Activated T-cell treated with anti-CD3 and anti-CD28 coated beads, Interleukin-2, amount 50 U/mL, for 4 hours (primary cell): Measurements from ENCODE around the gene AFAP1L2. TPM values are rescaled to one million over a fixed set of nuclear protein-coding genes. Genes with fewer than 3 reads are reported as not detected.

Source experiments
- ATAC-seq, 2 donors: fragments of 200-7000 bp; cut with Tn5 transposase; one replicate each; pipeline ENCODE4 v1.10.0; 2021
- DNase-seq: peaks from one replicate; pipeline ENCODE4 v3.0.0-alpha.2; 2020
- H3K27me3 Mint-ChIP-seq: one replicate; pipeline ENCODE4 v1.8.0; 2021; ENCODE audit warnings: low read depth, mixed read lengths
- H3K36me3 Mint-ChIP-seq: one replicate; pipeline ENCODE4 v1.8.0; 2022; ENCODE audit warnings: mixed read lengths; ENCODE audit not compliant: insufficient read depth
- H3K4me1 Mint-ChIP-seq: one replicate; pipeline ENCODE4 v1.8.0; 2021; ENCODE audit warnings: low read depth, mixed read lengths
- H3K4me3 Mint-ChIP-seq: one replicate; pipeline ENCODE4 v1.8.0; 2021; ENCODE audit warnings: mild to moderate bottlenecking, moderate library complexity, mixed read lengths
- H3K9me3 Mint-ChIP-seq: one replicate; pipeline ENCODE4 v1.8.0; 2021; ENCODE audit warnings: mixed read lengths
- total RNA-seq, 3 donors: library from RNA; stranded (reverse); gene quantifications; one replicate each; pipeline ENCODE4 v1.2.1, GENCODE V29; 2021

The AFAP1L2 gene, protein sequence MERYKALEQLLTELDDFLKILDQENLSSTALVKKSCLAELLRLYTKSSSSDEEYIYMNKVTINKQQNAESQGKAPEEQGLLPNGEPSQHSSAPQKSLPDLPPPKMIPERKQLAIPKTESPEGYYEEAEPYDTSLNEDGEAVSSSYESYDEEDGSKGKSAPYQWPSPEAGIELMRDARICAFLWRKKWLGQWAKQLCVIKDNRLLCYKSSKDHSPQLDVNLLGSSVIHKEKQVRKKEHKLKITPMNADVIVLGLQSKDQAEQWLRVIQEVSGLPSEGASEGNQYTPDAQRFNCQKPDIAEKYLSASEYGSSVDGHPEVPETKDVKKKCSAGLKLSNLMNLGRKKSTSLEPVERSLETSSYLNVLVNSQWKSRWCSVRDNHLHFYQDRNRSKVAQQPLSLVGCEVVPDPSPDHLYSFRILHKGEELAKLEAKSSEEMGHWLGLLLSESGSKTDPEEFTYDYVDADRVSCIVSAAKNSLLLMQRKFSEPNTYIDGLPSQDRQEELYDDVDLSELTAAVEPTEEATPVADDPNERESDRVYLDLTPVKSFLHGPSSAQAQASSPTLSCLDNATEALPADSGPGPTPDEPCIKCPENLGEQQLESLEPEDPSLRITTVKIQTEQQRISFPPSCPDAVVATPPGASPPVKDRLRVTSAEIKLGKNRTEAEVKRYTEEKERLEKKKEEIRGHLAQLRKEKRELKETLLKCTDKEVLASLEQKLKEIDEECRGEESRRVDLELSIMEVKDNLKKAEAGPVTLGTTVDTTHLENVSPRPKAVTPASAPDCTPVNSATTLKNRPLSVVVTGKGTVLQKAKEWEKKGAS
- under 1 TPM; 0.20 to 0.45 (median 0.33) TPM for total RNA-seq

- peaks cover 58% of the 10 kb centered on the region for H3K27me3 Mint-ChIP-seq
- H3K4me1 Mint-ChIP-seq: peaks cover 11% of the 10 kb centered on the region
- ATAC-seq (peak; percentile 35 to 49), DNase-seq (no peak)
- H3K36me3 Mint-ChIP-seq: no peaks in the 10 kb centered on the region
- H3K4me3 Mint-ChIP-seq: no peak within 1 kb of the TSS
- no peaks in the 10 kb centered on the region for H3K9me3 Mint-ChIP-seq
Observed at GRCh38 chr10:114404171-114405010, at the start of gene AFAP1L2. Gene AFAP1L2 (minus strand): TSS chr10:114404502. CDS start chr10:114404455, 47 bp downstream.

DNA sequence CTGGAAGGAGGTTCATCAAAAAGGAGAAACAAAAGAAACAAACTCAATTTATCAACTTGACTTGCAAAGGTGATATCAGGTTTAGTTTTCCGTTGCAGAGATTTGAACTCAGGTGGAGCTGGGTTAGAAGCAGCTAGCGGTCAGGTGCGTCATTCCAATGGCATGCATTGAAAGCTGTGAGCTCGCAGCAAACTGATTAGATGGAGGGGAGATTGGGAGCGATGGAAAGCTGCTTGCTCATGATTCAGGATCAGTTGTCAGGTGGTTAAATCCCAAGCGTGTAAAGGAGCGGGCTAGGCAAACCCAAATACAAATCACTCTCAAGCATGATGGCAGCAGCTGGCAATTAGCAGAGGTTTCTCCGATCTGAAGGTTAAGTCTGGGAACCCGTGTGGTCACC lies 49.3 kb upstream of the AFAP1L2 start:
- Mint-ChIP-seq H3K4me1 (peaks cover 7% of the 10 kb centered on the region), H3K36me3 (peaks cover 31% of the 10 kb centered on the region), H3K27me3 (no peaks in the 10 kb centered on the region), H3K9me3 (no peaks in the 10 kb centered on the region), H3K4me3 (no peak overlapping the region)
- ATAC-seq (no peak), DNase-seq (no peak)

- Mint-ChIP-seq H3K36me3 (peaks cover 22% of the 10 kb centered on the region), H3K4me1 (peaks cover 5% of the 10 kb centered on the region), H3K27me3 (no peaks in the 10 kb centered on the region), H3K4me3 (no peak overlapping the region), H3K9me3 (no peaks in the 10 kb centered on the region)
- ATAC-seq: no peak
- DNase-seq: no peak
Observed at GRCh38 chr10:114448897-114449296, 44.6 kb upstream of the AFAP1L2 start.

DNA sequence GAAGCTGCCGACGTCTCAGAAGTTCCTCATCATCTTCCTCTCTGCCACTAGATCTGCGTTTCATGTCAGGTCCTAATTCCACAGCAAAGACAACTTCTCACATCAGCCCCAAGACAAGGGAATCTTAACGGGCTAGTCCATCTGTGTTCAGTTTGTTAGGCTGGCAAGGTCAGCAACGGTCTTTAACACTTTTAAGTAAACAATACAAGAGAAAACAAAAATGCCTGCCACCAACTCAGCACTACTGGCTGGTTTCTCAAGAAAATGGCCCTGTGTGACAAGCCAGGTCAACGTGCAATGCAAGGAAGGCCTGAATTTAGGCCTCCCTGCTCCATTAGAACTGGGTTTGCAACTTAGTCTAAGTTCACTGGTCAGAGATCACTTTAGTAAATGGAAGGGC lies 41.0 kb upstream of the AFAP1L2 start:
- H3K27me3 Mint-ChIP-seq: no peaks in the 10 kb centered on the region
- no peaks in the 10 kb centered on the region for H3K4me1 Mint-ChIP-seq
- H3K9me3 Mint-ChIP-seq: no peaks in the 10 kb centered on the region
- H3K36me3 Mint-ChIP-seq: peaks cover 22% of the 10 kb centered on the region
- H3K4me3 Mint-ChIP-seq: no peak overlapping the region
- ATAC-seq: no peak
- no peak for DNase-seq

DNA sequence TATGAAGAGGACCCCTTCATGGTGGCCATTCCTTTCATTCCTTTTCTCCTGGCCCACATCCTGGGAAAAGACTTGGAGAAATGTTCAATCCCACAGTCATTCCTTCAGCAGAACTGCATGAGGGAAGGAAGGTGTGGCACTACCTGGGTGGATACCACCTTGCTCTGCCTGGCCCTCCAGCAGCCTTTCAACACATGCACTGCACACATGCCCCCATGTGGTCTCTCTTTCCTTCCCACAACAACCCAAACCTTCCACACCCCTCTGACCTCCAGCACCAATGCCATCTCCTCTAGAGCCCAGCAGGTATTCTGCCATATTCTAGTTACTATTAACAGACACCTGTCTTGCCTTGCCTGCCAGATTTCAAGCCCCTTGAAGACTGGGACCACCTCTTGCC lies 40.5 kb upstream of the AFAP1L2 start:
- no peak for DNase-seq
- Mint-ChIP-seq H3K4me3 (no peak overlapping the region), H3K36me3 (peaks cover 22% of the 10 kb centered on the region), H3K4me1 (no peaks in the 10 kb centered on the region), H3K9me3 (no peaks in the 10 kb centered on the region), H3K27me3 (no peaks in the 10 kb centered on the region)
- no peak for ATAC-seq

DNA sequence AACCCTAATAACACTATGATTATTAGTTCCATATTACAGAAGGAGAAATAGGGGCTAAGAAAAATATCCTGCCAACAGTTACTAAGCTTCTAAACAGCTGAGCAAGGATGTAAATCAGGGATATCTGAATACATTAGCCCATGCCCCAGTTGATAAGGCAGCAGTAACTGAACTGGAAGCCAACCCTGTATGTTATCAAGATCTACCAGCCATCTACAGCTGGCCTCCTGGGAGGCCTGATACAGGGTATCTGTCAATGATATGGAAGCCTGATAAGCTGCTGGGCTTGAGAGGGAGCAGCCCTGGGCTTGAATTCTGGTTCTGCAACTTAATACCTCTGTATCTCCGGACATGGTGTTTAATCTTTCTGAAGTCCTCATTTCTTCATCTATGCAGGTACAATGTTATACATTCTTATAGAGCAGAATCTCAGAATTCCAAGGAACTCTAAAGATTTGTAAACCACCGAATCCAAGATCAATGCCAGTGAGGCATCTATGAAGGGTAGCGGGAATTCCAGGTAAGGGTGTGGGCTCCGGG lies 37.9 kb upstream of the AFAP1L2 start:
- no peak for DNase-seq
- ATAC-seq: no peak
- peaks cover 46% of the 10 kb centered on the region for H3K36me3 Mint-ChIP-seq
- no peak overlapping the region for H3K4me3 Mint-ChIP-seq
- H3K4me1 Mint-ChIP-seq: no peaks in the 10 kb centered on the region
- H3K9me3 Mint-ChIP-seq: no peaks in the 10 kb centered on the region
- no peaks in the 10 kb centered on the region for H3K27me3 Mint-ChIP-seq

GRCh38 chr10:114441107-114441506 lies 36.8 kb upstream of the AFAP1L2 start:
- no peak for ATAC-seq
- Mint-ChIP-seq H3K9me3 (no peaks in the 10 kb centered on the region), H3K36me3 (peaks cover 52% of the 10 kb centered on the region), H3K27me3 (no peaks in the 10 kb centered on the region), H3K4me1 (no peaks in the 10 kb centered on the region), H3K4me3 (no peak overlapping the region)
- DNase-seq: no peak

DNA sequence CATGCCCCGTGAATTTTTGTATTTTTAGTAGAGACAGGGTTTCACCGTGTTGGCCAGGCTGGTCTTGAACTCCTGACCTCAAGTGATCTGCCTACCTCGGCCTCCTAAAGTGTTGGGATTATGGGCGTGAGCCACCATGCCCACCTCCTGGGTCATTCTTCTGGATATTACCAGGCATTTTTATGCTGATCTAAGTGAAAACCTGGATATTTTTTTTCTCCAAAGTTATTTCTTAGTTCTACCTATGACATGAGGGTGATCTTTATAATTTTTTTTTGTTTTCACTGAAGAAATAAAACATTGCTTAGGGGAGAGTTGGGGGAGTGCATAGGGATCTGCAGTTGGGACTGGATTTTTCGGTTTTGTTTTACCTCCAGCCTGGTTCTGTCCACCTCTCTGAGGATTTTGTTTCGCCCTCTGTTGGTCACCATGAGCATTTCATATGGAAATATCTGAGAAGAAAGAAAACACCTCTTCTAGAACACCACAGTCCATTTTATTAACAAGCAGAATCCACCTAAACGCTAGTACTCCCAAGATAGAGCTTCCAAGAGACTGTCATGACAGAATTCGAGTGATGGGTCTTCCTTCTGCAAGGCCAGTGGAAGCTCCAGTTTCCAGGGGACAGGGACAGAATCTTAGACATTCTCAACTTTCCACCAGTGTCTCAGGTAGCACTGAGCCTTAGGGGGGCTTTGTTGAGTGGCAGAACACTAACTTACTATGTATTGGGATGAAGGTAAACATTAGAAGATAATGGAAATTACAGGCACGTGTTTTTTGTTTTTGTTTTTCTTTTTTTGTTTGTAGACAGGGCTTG lies 33.4 kb upstream of the AFAP1L2 start:
- H3K4me1 Mint-ChIP-seq: no peaks in the 10 kb centered on the region
- DNase-seq: no peak
- H3K4me3 Mint-ChIP-seq: no peak overlapping the region
- no peaks in the 10 kb centered on the region for H3K27me3 Mint-ChIP-seq
- H3K36me3 Mint-ChIP-seq: peaks cover 57% of the 10 kb centered on the region
- ATAC-seq: no peak
- H3K9me3 Mint-ChIP-seq: no peaks in the 10 kb centered on the region

GRCh38 chr10:114436941-114437340 lies 32.6 kb upstream of the AFAP1L2 start:
- H3K36me3 Mint-ChIP-seq: peaks cover 59% of the 10 kb centered on the region
- no peak for ATAC-seq
- H3K9me3 Mint-ChIP-seq: no peaks in the 10 kb centered on the region
- no peak overlapping the region for H3K4me3 Mint-ChIP-seq
- H3K27me3 Mint-ChIP-seq: no peaks in the 10 kb centered on the region
- DNase-seq: no peak
- no peaks in the 10 kb centered on the region for H3K4me1 Mint-ChIP-seq

- Mint-ChIP-seq H3K4me3 (no peak overlapping the region), H3K27me3 (no peaks in the 10 kb centered on the region)
- no peak for DNase-seq
Observed at GRCh38 chr10:114432566-114433093, 28.3 kb upstream of the AFAP1L2 start.

DNA sequence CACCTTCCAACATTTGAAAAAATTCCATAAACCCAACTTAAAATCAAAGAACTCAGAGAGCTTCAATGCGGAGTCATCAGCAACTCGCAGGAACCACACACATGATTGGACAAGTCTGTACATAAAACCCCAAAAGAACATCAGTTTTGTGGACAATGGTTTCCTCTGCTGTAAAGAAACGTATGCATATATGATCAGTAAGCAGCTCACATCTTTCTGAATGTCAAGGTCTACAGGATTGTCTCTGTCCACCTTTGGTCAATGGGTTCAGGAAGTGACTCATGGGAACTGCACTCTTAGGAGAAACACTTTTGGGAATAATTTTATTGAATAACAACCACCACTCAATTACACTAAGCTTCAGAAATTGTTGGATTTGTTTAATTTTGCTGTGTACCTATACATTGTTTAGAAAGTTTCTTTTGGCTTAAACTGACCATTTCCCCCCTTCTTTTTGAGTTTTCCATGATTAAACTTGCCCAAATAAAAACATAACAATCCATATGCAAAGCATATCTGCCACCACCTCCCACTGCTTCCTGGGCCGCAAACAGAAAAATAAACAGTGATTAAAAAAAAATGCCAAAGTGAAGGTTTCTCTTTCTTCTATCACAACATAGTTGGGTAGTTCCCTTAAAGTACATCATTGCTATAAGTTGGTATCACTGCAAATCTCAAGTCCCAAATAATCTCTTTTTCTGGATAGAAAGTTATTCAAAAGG lies 27.3 kb upstream of the AFAP1L2 start:
- no peaks in the 10 kb centered on the region for H3K27me3 Mint-ChIP-seq
- H3K36me3 Mint-ChIP-seq: peaks cover 36% of the 10 kb centered on the region
- no peaks in the 10 kb centered on the region for H3K9me3 Mint-ChIP-seq

More at GRCh38 chr10:114432566-114433093, 28.3 kb upstream of the AFAP1L2 start:
- no peak for ATAC-seq
- no peaks in the 10 kb centered on the region for H3K4me1 Mint-ChIP-seq
- no peaks in the 10 kb centered on the region for H3K9me3 Mint-ChIP-seq
- peaks cover 42% of the 10 kb centered on the region for H3K36me3 Mint-ChIP-seq

GRCh38 chr10:114430688-114431413 lies 26.5 kb upstream of the AFAP1L2 start:
- Mint-ChIP-seq H3K36me3 (peaks cover 29% of the 10 kb centered on the region), H3K4me1 (no peaks in the 10 kb centered on the region), H3K4me3 (no peak overlapping the region), H3K27me3 (no peaks in the 10 kb centered on the region), H3K9me3 (no peaks in the 10 kb centered on the region)
- DNase-seq (no peak), ATAC-seq (no peak)

More for the DNA sequence above, 27.3 kb upstream of the AFAP1L2 start:
- no peak for DNase-seq
- Mint-ChIP-seq H3K4me3 (no peak overlapping the region), H3K4me1 (no peaks in the 10 kb centered on the region)
- ATAC-seq: no peak
